Choroid plexus epithelial cell (primary cell): Measurements from ENCODE around the gene APOB.
"Not testable (repeated sequence)": the region's sequence is repeated elsewhere in the genome, so short reads cannot be mapped to it uniquely, and the experiment has no call there.

Experiments
- DNase-seq: peaks from one replicate; pipeline ENCODE4 v3.0.0-alpha.2; 2010; ENCODE audit warnings: low read depth
- H3K4me3 ChIP-seq: 2 replicates; pipeline ENCODE4 v1.5.1; 2011; ENCODE audit warnings: low read depth, mild to moderate bottlenecking, control low read depth, low read length, moderate library complexity
- TF ChIP-seq, protein P1 (sequence below): conservative IDR thresholded peaks from 2 replicates; pipeline ENCODE4 v1.5.1; 2011; ENCODE audit warnings: low read depth, mild to moderate bottlenecking, control low read depth, inconsistent platforms, low read length, moderate library complexity

APOB gene

DNA sequence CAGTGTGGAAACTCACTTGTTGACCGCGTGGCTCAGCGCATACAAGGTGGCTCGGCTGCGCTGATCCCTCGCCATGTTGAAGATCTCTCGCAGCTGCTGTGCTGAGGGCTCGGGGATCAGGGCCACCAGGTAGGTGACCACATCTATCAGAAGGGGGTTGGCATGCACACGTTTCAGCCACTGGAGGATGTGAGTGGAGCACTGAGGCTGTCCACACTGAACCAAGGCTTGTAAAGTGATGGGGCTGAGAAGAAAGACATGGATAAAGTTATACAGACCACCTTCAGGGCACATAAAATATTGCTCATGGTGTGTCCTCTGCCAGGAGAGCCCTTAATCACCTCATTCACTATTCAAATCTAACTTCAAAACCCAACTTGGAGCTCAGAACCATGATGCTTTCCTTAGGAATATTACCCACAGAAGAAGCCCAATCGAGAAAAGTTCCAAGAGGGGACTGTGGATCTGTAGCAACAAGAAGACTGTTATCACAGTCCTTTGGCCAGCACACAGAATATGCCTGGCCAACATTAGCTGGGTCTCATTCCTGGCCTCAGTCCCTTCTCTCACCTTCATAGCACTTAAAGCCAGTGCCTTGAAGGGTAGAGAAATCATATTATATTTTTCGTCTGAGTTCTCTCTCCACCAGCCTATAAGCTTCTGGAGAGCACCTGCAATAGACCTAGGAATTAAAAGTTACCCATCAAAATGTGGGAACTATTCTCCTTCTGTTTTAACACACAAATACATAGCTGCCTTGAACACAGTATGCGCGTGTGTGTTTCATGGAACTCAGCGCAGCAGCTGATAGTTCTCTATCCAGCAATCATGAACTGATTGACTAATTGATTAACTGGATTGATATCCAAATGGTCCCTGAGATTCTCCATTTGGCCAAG lies 11.3 kb downstream of the APOB start:
- TF ChIP-seq, protein P1, sequence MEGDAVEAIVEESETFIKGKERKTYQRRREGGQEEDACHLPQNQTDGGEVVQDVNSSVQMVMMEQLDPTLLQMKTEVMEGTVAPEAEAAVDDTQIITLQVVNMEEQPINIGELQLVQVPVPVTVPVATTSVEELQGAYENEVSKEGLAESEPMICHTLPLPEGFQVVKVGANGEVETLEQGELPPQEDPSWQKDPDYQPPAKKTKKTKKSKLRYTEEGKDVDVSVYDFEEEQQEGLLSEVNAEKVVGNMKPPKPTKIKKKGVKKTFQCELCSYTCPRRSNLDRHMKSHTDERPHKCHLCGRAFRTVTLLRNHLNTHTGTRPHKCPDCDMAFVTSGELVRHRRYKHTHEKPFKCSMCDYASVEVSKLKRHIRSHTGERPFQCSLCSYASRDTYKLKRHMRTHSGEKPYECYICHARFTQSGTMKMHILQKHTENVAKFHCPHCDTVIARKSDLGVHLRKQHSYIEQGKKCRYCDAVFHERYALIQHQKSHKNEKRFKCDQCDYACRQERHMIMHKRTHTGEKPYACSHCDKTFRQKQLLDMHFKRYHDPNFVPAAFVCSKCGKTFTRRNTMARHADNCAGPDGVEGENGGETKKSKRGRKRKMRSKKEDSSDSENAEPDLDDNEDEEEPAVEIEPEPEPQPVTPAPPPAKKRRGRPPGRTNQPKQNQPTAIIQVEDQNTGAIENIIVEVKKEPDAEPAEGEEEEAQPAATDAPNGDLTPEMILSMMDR: no peak
- no peak for DNase-seq
- no peak overlapping the region for H3K4me3 ChIP-seq

DNA sequence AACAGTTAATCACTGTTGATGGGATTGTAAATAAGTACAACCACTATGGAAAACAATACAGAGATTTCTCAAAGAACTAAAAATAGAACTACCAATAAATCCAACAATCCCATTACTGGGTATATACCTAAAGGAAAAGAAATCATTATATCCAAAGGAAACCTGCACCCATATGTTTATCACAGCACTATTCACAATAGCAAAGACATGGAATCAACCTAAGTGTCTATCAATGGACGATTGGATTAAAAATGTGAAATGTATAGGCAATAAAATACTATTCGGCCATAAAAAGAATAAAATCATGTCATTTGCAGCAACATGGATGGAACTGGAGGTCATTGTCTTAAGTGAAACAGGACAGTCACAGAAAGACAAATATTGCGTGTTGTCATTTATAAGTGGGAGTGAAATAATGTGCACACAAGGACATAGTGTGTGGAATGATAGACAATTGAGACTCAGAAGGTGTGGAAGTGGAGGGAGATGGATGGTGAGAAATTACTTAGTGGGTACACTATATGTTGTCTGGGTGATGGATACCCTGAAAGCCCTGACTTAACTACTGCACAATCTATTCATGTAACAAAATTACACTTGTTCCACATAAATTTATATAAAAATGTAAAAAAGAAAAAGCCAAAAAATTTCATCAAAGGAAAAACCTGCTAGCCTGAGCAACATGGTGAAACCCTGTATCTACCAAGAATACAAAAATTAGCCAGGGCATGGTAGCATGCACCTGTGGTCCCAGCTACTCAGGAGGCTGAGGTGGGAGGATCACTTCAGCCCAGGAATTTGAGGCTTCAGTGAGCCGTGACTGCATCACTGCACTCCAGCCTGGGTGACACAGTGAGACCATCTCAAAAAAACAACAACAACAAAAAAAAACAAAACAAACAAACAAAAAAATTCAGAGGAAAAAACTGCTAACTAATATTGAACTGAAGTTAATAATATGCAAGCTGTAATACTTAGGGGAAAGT lies 12.6 kb downstream of the APOB start:
- TF ChIP-seq, protein P1: no peak
- DNase-seq: no peak
- no peak overlapping the region for H3K4me3 ChIP-seq

DNA sequence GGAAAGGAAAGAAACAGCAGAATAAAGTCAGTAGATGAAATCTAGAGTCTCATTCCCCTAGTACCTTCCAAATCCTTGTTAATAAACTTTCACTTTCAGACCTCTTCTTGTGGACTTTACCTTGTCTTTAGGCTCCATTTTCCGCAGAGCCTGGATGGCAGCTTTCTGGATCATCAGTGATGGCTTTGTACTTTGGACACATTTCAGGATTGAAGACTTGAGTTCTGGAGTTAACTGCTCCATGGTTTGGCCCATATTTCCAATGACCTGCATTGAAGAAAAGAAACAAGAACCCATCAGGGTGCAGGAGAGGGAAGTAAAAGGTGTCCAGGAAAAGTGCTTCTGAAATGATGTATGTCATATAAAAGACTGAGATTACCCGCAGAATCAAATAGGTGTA lies 14.4 kb downstream of the APOB start:
- no peak for DNase-seq
- no peak overlapping the region for H3K4me3 ChIP-seq
- TF ChIP-seq, protein P1: no peak

DNA sequence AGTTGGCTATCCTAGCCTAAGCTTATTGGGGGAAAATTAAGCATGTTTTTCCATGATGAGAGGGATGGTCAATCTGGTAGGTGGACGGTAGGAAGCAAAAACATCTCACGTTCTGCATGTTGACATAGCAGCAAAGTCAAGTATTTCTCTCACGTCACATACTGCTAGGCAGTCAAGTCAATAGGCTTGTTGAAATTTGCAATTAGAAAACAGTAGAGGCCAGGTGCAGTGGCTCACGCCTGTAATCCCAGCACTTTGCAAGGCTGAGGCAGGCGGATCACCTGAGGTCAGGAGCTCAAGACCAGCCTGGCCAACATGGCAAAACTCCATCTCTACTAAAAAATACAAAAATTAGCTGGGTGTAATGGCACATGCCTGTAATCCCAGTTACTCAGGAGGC lies 14.9 kb downstream of the APOB start:
- H3K4me3 ChIP-seq, DNase-seq: not testable (repeated sequence)

DNA sequence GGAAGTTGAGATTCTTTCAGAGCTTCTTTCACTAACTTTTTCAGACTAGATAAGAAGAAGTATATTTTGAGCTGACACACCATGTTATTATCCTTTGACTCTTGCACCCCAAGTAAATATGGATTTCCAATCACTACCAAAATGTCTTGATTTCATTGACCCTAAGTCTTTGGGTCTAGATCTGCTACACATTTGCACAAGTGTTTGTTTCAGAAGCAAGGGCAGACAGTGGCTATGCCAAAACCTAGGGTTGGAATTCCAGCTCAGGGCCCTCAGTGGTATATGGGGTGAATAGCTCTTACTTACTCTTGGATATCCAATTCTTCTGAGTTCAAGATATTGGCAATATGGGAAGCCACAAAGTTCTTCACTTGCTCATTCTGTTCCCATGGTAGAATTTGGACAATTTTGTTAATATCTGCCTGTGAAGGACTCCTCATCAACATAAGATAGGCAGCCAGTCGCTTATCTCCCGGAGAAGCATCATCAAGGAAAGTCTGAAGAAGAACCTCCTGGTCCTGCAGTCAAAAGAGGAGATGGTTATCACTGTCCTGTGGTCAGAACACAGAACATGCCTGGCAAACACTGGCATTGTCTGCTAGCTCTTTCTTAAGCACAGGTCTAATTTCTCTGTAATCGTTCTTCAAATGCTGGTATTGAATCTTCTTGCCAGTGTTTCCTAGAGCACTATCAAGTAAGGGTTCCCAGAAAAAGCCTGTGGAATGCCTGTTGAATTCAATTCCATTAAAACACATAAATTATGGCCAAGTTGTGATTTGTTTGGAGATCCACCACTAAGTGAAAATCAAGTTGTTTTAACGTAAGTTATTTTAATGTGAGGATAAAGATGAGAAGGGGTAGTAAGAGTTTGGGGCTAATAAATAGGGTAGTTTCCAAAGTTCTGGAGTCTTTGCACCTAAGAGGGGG lies 15.6 kb downstream of the APOB start:
- DNase-seq: no peak
- TF ChIP-seq, protein P1: no peak
- no peak overlapping the region for H3K4me3 ChIP-seq

DNA sequence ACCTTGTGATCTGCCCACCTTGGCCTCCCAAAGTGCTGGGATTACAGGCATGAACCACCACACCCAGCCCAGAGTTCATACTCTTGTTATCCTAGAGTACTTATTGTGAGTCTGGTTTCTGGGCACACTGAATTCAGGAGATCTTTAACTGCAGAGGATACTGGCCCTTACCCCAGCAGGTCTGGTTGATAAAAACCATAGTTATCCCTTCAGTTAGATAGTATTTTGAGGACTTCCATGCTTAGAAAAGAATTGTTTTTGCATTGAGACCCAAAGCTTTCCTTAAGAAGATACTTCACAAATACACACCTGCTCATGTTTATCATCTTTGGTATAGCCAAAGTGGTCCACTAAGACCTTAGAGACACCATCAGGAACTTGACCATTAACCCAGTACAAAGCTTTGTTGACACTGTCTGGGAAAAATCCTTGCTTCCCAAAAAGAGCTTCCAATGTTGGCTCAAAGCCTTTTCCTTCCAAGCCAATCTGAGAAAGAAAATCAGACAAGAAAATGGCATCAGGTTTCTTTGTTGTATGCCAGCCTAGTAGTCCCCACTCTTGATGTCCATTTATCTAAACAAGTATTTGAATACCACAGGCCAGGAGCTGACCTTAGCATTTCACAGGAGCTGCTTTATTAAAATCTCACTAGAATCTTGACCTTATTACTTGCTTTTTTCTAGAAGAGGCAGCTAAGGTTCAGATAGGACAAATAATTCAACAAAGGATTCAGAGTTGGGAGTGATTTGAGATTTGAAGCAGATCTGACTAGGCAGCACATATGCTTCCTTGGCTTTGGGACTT lies 17.2 kb downstream of the APOB start:
- DNase-seq: no peak
- no peak overlapping the region for H3K4me3 ChIP-seq
- TF ChIP-seq, protein P1: no peak
